Measurements from ENCODE around the gene CCDC110.

DNA sequence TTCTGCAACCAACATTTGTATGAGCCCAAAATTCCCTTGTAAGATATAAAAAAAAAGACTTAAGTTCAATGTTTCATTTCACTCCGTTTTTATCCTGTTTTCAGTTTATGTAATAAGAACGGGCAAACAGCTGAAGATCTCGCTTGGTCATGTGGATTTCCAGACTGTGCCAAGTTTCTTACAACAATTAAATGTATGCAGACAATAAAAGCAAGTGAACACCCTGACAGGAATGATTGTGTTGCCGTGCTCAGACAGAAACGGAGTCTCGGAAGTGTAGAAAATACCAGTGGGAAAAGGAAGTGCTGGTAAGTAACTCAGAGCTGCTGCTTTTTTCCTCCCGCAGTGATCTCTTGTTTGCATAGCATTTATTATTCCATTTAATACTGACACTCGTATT, 72.1 kb downstream of the CCDC110 start:
- TF ChIP-seq EZH2 (IDR thresholded peaks at IDR 0.05; ENCODE audit: insufficient read depth, poor library complexity, severe bottlenecking) = no peak
- TF ChIP-seq EZH2phosphoT487 (IDR thresholded peaks at IDR 0.05; ENCODE audit: insufficient read depth, low read depth) = no peak
